ENCODE measurements around the gene SARDH. TPM values are rescaled to one million over a fixed set of nuclear protein-coding genes. Genes with fewer than 3 reads are reported as not detected.

Gene SARDH
- total RNA-seq, 1 donor from 2014 or later: 0.56 TPM

GRCh38 chr9:133638711-133639110, 99.4 kb downstream of the SARDH start:
- TF ChIP-seq, protein P1, sequence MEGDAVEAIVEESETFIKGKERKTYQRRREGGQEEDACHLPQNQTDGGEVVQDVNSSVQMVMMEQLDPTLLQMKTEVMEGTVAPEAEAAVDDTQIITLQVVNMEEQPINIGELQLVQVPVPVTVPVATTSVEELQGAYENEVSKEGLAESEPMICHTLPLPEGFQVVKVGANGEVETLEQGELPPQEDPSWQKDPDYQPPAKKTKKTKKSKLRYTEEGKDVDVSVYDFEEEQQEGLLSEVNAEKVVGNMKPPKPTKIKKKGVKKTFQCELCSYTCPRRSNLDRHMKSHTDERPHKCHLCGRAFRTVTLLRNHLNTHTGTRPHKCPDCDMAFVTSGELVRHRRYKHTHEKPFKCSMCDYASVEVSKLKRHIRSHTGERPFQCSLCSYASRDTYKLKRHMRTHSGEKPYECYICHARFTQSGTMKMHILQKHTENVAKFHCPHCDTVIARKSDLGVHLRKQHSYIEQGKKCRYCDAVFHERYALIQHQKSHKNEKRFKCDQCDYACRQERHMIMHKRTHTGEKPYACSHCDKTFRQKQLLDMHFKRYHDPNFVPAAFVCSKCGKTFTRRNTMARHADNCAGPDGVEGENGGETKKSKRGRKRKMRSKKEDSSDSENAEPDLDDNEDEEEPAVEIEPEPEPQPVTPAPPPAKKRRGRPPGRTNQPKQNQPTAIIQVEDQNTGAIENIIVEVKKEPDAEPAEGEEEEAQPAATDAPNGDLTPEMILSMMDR (IDR thresholded peaks at IDR 0.05): no peak
- H3K36me3 Mint-ChIP-seq (ENCODE audit: unreplicated experiment): no peaks in the 10 kb centered on the region
- no peak overlapping the region for H3K4me3 Mint-ChIP-seq (ENCODE audit: unreplicated experiment)
- H3K4me1 Mint-ChIP-seq (ENCODE audit: unreplicated experiment): no peaks in the 10 kb centered on the region
- H3K27me3 Mint-ChIP-seq (ENCODE audit: unreplicated experiment): peaks cover 60% of the 10 kb centered on the region
- H3K27ac Mint-ChIP-seq (ENCODE audit: unreplicated experiment): no peak overlapping the region
- DNase-seq (ENCODE audit: extremely low spot score, unreplicated experiment): no peak
- H3K9me3 Mint-ChIP-seq (ENCODE audit: unreplicated experiment): no peaks in the 10 kb centered on the region

- peaks cover 62% of the 10 kb centered on the region for H3K27me3 Mint-ChIP-seq (ENCODE audit: unreplicated experiment)
- DNase-seq (ENCODE audit: extremely low spot score, unreplicated experiment): no peak
- H3K9me3 Mint-ChIP-seq (ENCODE audit: unreplicated experiment): no peaks in the 10 kb centered on the region
- TF ChIP-seq, protein P1 (IDR thresholded peaks at IDR 0.05): no peak
- H3K4me1 Mint-ChIP-seq (ENCODE audit: unreplicated experiment): no peaks in the 10 kb centered on the region
- no peak overlapping the region for H3K4me3 Mint-ChIP-seq (ENCODE audit: unreplicated experiment)
- no peaks in the 10 kb centered on the region for H3K36me3 Mint-ChIP-seq (ENCODE audit: unreplicated experiment)
- H3K27ac Mint-ChIP-seq (ENCODE audit: unreplicated experiment): no peak overlapping the region
These were observed 100.1 kb downstream of the SARDH start for GRCh38 chr9:133638076-133638475.

DNA sequence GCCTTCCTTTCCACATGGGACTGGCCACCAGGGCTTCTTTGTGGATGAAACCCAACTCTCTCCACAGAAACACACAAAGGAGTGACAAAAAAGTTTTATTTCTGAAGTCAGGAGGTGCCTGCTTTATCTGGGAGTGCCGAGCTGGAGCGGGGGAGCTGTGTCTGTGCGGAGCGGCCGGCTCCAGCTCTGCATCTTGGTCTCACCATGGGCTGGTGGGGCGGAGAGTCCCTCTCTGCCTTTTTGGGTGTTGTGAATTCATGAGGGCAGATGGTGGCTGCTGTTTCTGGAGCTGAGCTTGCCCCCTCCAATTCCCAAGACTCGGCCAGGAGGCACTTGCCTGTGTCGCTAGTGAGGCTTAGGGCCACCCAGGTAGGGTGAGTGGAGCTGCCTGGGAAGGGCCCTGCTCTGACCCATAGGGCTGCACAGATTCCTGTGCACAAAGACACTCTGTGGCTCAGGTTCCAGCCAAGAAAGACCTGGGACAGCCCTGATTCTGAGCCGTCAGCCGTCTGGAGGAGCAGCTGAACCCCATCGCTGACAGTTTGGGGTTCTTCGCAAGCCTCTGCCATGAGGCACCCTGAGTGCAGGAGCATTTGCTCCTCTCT, 100.6 kb downstream of the SARDH start:
- H3K4me1 Mint-ChIP-seq (ENCODE audit: unreplicated experiment): no peaks in the 10 kb centered on the region
- peaks cover 67% of the 10 kb centered on the region for H3K27me3 Mint-ChIP-seq (ENCODE audit: unreplicated experiment)
- no peaks in the 10 kb centered on the region for H3K36me3 Mint-ChIP-seq (ENCODE audit: unreplicated experiment)
- no peak overlapping the region for H3K27ac Mint-ChIP-seq (ENCODE audit: unreplicated experiment)
- no peak for DNase-seq (ENCODE audit: extremely low spot score, unreplicated experiment)
- H3K9me3 Mint-ChIP-seq (ENCODE audit: unreplicated experiment): no peaks in the 10 kb centered on the region
- TF ChIP-seq, protein P1 (IDR thresholded peaks at IDR 0.05): no peak
- H3K4me3 Mint-ChIP-seq (ENCODE audit: unreplicated experiment): no peak overlapping the region

- no peaks in the 10 kb centered on the region for H3K36me3 Mint-ChIP-seq (ENCODE audit: unreplicated experiment)
- TF ChIP-seq, protein P1 (IDR thresholded peaks at IDR 0.05): no peak
- H3K4me3 Mint-ChIP-seq (ENCODE audit: unreplicated experiment): no peak overlapping the region
- no peaks in the 10 kb centered on the region for H3K9me3 Mint-ChIP-seq (ENCODE audit: unreplicated experiment)
- H3K27me3 Mint-ChIP-seq (ENCODE audit: unreplicated experiment): peaks cover 68% of the 10 kb centered on the region
- H3K4me1 Mint-ChIP-seq (ENCODE audit: unreplicated experiment): no peaks in the 10 kb centered on the region
- no peak for DNase-seq (ENCODE audit: extremely low spot score, unreplicated experiment)
- no peak overlapping the region for H3K27ac Mint-ChIP-seq (ENCODE audit: unreplicated experiment)
These were observed 101.2 kb downstream of the SARDH start for GRCh38 chr9:133636902-133637301.

DNA sequence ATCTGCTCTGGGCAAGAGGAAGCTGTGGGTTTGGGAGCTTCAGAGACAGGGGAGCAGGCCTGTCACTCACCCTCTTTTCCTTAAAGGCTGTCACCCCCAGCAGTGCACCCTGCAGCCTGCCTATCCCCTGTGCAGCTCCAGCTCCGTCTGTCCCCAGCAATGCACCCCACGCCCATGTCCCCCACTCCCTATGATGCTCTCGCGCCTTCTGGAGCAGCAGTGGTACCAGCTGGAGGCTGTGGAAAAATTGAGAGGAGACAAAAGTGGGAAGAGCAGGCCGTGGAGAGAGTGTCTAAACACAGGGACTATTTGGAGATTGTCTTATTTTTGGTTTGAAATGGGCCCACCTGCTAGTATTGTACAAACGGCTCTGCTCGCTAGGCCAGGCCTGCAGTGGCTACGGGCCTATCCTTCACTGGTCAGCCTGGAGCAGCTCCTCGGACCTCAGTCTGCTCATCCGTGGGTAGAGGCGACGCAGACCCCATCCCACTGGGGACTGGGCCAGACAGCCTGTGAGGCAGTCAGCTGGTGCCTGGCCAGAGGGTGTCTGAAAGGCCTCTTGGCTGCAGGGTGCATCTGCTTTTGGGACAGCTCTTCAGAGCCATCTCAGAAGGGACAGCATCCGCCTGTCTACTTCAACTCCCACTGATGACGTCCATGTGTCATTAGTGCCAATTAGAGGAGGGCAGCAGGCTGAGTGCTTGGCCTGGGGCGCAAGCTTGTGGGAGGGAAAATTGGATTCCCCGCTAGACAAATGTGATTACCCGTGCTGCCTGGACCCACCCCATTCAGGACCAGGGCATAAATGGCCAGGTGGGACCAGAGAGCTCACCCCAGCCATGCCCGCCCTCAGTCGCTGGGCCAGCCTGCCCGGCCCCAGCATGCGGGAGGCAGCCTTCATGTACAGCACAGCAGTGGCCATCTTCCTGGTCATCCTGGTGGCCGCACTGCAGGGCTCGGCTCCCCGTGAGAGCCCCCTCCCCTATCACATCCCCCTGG, 102.3 kb downstream of the SARDH start, which contains the start of gene DBH:
Gene DBH, plus strand, starts transcription at position 831 of the 999 bp plus-strand sequence. Its CDS starts 9 bp downstream, at position 840.
- no peaks in the 10 kb centered on the region for H3K36me3 Mint-ChIP-seq (ENCODE audit: unreplicated experiment)
- no peak for DNase-seq (ENCODE audit: extremely low spot score, unreplicated experiment)
- H3K9me3 Mint-ChIP-seq (ENCODE audit: unreplicated experiment): no peaks in the 10 kb centered on the region
- H3K27me3 Mint-ChIP-seq (ENCODE audit: unreplicated experiment): peaks cover 63% of the 10 kb centered on the region
- TF ChIP-seq, protein P1 (IDR thresholded peaks at IDR 0.05): no peak
- no peak within 1 kb of the TSS for H3K4me3 Mint-ChIP-seq (ENCODE audit: unreplicated experiment)
- H3K4me1 Mint-ChIP-seq (ENCODE audit: unreplicated experiment): no peaks in the 10 kb centered on the region
- no peak within 1 kb of the TSS for H3K27ac Mint-ChIP-seq (ENCODE audit: unreplicated experiment)
